ENCODE results near the gene C22orf31.
A peak's percentile ranks its signal among the peaks of the same experiment; 100 is the strongest.

C22orf31 gene

GRCh38 chr22:29080106-29080975 is 18.7 kb upstream of the C22orf31 start:
- no peak for DNase-seq

- DNase-seq: no peak
These were observed 17.7 kb upstream of the C22orf31 start for GRCh38 chr22:29079218-29079901.

GRCh38 chr22:29078869-29079207 is 17.2 kb upstream of the C22orf31 start:
- DNase-seq: no peak

DNA sequence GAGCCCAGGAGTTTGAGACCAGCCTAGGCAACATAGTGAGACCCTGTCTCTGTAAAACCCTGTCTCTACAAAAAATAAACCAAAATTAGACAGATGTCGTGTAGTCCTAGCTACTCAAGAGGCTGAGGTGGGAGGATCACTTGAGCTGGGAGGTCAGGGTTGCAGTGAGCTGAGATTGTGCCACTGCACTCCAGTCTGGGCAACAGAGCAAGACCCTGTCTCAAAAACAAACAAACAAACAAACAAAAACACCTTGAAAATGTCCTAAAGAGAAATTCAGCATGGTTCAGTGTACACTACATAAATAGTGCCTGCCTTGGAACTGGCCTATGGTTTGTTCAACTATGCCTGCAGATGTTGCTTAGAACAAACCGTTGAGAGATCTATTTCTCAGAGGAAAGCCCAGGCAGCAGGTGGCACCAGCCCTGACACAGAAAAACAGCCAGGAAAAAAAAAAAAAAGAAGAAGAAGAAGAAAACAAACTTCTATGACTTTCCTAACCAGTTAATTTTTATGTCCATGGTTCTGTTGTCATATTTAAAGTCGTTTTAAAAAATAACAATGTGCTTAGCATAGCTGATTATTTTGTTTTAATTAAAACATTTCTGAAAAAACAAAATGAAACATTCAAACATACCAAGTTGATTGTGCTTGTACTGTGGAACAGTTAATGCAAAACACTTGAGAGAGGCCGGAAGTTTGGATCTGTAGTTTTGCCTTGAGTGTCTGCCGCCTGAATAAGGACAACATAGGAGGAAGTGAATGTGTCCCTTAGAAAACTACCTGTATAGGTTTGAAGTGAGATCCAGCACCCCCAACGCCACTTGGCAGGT is 16.6 kb upstream of the C22orf31 start:
- DNase-seq: no peak

- DNase-seq: no peak
These were observed 12.7 kb upstream of the C22orf31 start for GRCh38 chr22:29074276-29074772.

GRCh38 chr22:29073618-29074275 is 12.1 kb upstream of the C22orf31 start:
- DNase-seq: no peak

GRCh38 chr22:29072979-29073617 is 11.5 kb upstream of the C22orf31 start, which contains the start of gene KREMEN1:
Gene KREMEN1 (plus strand): TSS chr22:29073035. CDS start chr22:29073131, 96 bp downstream.
- DNase-seq: no peak

DNA sequence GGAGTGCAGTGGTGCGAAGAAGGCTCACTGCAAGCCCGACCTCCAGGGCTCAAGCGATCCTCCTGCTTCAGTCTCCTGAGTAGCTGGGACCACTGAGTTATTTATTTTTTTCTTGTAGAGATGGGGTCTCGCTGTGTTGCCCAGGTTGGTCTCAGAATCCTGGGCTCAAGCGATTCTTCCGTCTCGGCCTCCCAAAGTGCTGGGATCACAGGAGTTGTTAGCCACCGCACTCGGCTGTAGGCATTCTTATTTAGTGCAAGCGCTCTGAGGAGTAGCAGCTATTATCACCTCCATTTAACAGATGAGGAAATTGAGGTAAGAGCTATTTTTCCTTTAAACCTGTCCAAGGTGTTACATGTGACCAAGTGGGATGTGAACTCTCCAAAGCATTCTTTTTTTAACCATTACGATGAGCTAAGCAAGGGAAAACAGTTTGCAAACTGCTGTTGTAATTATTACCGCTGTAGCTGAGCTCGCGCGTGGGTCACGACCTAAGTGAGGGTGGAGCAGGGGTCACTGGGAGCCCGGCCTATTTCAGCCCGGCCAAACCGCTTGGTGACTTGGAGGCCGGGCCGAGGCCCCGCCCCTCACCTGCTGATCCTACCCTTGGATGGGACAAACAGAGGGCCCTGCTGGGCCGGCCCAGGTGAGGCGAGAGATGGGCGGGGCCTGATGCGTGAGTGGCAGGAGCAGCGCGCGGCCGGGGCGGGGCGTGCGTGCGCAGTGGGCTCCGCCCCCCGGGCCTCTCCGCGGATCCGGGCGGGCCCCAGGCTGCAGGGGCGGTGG is 10.8 kb upstream of the C22orf31 start:
- DNase-seq: peak; percentile 89

GRCh38 chr22:29071261-29072045 is 9.8 kb upstream of the C22orf31 start:
- DNase-seq: peak; percentile 36

- DNase-seq: no peak
These were observed 8.9 kb upstream of the C22orf31 start for GRCh38 chr22:29070490-29070889.

- DNase-seq: no peak
These were observed 7.8 kb upstream of the C22orf31 start for GRCh38 chr22:29069463-29069862.

GRCh38 chr22:29065468-29066190 is 4.0 kb upstream of the C22orf31 start:
- no peak for DNase-seq

- DNase-seq: no peak
These were observed 723 bp upstream of the C22orf31 start for GRCh38 chr22:29062286-29062821.

DNA sequence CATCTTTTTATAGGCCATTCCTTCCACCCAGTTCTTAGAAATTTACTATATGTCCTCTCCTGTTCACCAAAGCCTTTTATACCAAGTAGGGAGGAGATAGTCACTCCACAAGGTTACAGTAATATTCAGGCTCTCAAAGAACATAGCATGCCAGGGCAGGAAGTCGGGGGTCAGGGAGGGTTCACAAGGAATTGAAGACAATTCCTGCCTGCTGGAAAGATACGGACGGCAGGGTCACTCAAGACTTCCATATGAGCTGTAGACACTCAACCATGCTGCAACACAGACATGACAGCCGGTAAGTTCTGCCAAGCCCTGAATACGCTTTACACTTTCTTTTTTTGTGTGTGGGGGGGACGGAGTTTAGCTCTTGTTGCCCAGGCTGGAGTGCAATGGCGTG is 700 bp downstream of the C22orf31 start:
- no peak for DNase-seq

GRCh38 chr22:29060251-29060869 is 1.3 kb downstream of the C22orf31 start:
- no peak for DNase-seq

DNA sequence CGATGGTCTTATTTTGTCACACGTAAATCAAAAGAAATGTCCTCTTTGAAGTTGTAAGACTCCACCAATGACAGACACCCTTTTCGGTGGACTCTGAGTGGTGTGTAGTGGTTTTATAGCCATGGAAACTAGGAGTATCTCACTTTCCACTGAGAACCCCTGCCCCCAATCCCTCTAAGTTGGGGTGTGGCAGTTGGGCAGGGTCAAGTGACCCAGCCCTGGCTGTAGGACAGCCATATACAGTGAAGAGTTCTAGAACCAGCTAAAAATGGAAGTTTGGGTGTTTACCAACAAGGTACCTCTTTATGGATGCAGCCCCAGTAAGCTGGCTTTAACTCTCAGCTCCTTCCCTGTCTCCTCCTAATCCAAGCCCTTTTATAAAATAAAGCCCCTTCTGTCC is 5.2 kb downstream of the C22orf31 start:
- no peak for DNase-seq

DNA sequence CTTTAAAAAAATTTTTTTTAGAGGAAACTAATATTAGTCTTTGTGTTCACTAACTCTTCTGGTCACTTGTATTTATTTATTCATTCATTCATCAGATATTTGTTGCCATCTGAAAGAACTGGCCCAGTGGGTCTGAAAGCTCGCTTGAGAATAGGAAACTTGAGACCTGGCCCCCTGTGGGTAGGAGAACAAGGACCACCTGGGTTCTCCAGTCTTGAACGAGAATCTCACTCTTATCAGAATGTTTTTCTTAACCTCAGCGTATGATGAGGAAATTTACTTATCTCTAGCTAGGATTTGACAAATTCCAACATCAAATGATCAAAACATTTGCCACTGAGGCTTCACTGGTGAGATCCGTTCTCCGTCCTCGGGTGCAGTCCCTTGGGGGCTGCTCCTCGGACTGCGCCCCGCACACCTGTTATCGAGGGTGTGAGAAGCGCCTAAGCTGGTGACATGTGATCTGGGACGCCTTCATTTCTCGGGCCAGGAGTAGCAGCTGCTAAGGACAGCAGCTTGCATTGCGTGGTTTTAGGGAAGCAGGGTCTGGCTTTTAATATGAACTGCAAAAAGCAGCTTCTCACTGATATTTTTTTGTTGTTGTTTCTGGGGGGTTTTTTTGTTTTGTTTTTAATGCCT is 6.3 kb downstream of the C22orf31 start:
- no peak for DNase-seq

- no peak for DNase-seq
These were observed 7.3 kb downstream of the C22orf31 start for GRCh38 chr22:29054251-29054767.

Measured in activated CD4-positive, alpha-beta T cell treated with anti-CD3 and anti-CD28 coated beads, Interleukin-2, Interleukin-6, amounts not matched to agents 100 ng/mL and 50 ng/mL, durations not matched to agents 16 hours and 8 hours (primary cell).